Neural cell (in vitro differentiated cells): ENCODE measurements around the gene CARD14.

Experiments
- SMC3 ChIP-seq: fragments of 450-650 bp; conservative IDR thresholded peaks from 2 replicates; pipeline ENCODE4 v1.6.1; 2014; ENCODE audit warnings: antibody characterized with exemption, mild to moderate bottlenecking, moderate library complexity; ENCODE audit not compliant: poor library complexity
- TF ChIP-seq, protein P1 (sequence below): fragments of 450-650 bp; IDR thresholded peaks from 2 replicates; pipeline ENCODE4 v1.5.1; 2014; ENCODE audit warnings: antibody characterized with exemption, mild to moderate bottlenecking, moderate library complexity; ENCODE audit not compliant: poor library complexity, severe bottlenecking

DNA sequence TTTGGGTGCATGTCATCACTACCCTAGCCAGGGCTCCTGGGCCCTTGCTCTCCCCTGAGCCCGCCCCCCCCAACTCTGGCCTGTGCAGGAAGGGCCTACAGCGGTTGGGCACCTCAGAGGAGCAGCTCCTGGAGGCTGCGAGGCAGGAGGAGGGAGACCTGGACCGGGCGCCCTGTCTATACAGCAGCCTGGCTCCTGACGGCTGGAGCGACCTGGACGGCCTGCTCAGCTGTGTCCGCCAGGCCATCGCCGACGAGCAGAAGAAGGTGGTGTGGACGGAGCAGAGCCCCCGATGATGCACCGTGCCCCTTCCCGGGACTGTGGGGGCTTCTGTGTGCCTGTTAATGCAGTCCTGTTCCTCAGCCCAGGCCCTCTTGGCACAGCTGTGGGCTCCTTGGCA, 38.2 kb downstream of the CARD14 start:
- no peak for TF ChIP-seq SMC3
- TF ChIP-seq, protein P1, sequence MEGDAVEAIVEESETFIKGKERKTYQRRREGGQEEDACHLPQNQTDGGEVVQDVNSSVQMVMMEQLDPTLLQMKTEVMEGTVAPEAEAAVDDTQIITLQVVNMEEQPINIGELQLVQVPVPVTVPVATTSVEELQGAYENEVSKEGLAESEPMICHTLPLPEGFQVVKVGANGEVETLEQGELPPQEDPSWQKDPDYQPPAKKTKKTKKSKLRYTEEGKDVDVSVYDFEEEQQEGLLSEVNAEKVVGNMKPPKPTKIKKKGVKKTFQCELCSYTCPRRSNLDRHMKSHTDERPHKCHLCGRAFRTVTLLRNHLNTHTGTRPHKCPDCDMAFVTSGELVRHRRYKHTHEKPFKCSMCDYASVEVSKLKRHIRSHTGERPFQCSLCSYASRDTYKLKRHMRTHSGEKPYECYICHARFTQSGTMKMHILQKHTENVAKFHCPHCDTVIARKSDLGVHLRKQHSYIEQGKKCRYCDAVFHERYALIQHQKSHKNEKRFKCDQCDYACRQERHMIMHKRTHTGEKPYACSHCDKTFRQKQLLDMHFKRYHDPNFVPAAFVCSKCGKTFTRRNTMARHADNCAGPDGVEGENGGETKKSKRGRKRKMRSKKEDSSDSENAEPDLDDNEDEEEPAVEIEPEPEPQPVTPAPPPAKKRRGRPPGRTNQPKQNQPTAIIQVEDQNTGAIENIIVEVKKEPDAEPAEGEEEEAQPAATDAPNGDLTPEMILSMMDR, result no peak
